Activated naive CD4-positive, alpha-beta T cell treated with anti-CD3 and anti-CD28 coated beads for 36 hours (primary cell): ENCODE data around the gene NCOA7. TPM values are rescaled to one million over a fixed set of nuclear protein-coding genes. Genes with fewer than 3 reads are reported as not detected.

Experiments used
- CTCF ChIA-PET: fragments of 350-600 bp; sonication (Branson Sonifier 250); formaldehyde crosslinking; loops from one replicate; lab custom pipeline; 2021; ENCODE audit warnings: antibody characterized with exemption; lab: Charles Lee
- DNase-seq: peaks from one replicate; pipeline ENCODE4 v3.0.0-alpha.2; 2020
- H3K27ac Mint-ChIP-seq: one replicate; pipeline ENCODE4 v1.8.0; 2021; ENCODE audit warnings: mild to moderate bottlenecking, mixed read lengths
- H3K27me3 Mint-ChIP-seq: one replicate; pipeline ENCODE4 v1.8.0; 2021; ENCODE audit warnings: low read depth, mixed read lengths
- H3K36me3 Mint-ChIP-seq: one replicate; pipeline ENCODE4 v1.8.0; 2021; ENCODE audit warnings: low read depth, mixed read lengths
- H3K4me1 Mint-ChIP-seq: one replicate; pipeline ENCODE4 v1.8.0; 2021; ENCODE audit warnings: low read depth, mixed read lengths
- H3K4me3 Mint-ChIP-seq: one replicate; pipeline ENCODE4 v1.8.0; 2021; ENCODE audit warnings: mild to moderate bottlenecking, moderate library complexity, mixed read lengths
- H3K9me3 Mint-ChIP-seq: one replicate; pipeline ENCODE4 v1.8.0; 2021; ENCODE audit warnings: mixed read lengths
- intact Hi-C: fragments of 100-400 bp; cut with micrococcal nuclease; formaldehyde crosslinking; loops from one replicate; pipeline ENCODE4 v1.15.1; 2023
- total RNA-seq, 2 experiments: library from RNA; stranded (reverse); gene quantifications; one replicate each; pipeline ENCODE4 v1.2.3, GENCODE V29; 2021

Gene NCOA7
- total RNA-seq, 2 experiments from 2014 or later: 39.2 to 43.1 TPM

DNA sequence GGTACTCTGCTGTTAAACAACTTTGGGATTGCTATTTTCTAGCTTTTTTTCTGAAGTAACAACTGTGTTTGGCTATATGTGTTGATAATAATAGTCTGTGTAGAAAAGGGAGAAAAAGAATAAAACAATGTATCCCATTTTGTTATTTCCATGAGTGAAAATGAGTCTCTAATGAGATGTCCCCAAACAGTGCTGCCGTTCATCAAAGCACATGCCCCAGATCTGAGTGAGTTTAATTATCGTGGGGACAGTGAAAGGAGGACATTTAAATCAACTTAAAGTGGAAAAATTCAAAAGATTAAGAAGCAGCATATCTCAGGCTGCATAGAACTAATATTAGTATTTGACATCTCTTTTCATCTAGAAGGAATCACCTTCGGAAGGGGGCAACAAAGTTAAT lies 59.6 kb downstream of the NCOA7 start:
- intact Hi-C loops: no loop called here
- peaks cover 6% of the 10 kb centered on the region for H3K9me3 Mint-ChIP-seq

DNA sequence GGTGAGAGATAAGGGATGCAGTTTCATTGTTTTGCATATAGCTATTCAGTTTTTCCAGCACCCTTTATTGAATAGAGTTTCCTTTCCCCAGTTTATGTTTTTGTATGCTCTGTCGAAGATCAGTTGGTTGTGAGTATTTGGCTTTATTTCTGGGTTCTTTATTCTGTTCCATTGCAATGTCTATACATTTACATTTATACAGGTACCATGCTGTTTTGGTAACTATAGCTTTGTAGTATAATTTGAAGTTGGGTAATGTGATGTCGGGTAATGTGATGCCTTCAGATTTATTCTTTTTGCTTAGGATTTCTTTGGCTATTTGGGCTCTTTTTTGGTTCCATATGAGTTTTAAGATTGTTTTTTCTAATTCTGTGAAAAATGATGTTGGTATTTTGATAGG lies 61.8 kb downstream of the NCOA7 start:
- CTCF ChIA-PET: interaction anchor here (1.4 kb wide), 1 partner anchor 63 kb away, joined by 3 read pairs; no protein-coding TSS in a partner anchor
- Mint-ChIP-seq H3K27me3 (no peaks in the 10 kb centered on the region), H3K36me3 (peaks cover 10% of the 10 kb centered on the region), H3K4me3 (no peak overlapping the region), H3K27ac (no peak overlapping the region), H3K9me3 (peaks cover 6% of the 10 kb centered on the region), H3K4me1 (peaks cover 4% of the 10 kb centered on the region)
- no peak for DNase-seq
- intact Hi-C loops: no loop called here

More for the DNA sequence above, 59.6 kb downstream of the NCOA7 start:
- H3K4me3 Mint-ChIP-seq: no peak overlapping the region
- peaks cover 4% of the 10 kb centered on the region for H3K4me1 Mint-ChIP-seq
- H3K27ac Mint-ChIP-seq: no peak overlapping the region
- no peak for DNase-seq
- H3K36me3 Mint-ChIP-seq: peaks cover 7% of the 10 kb centered on the region
- no peaks in the 10 kb centered on the region for H3K27me3 Mint-ChIP-seq
- CTCF ChIA-PET: no interaction called here

DNA sequence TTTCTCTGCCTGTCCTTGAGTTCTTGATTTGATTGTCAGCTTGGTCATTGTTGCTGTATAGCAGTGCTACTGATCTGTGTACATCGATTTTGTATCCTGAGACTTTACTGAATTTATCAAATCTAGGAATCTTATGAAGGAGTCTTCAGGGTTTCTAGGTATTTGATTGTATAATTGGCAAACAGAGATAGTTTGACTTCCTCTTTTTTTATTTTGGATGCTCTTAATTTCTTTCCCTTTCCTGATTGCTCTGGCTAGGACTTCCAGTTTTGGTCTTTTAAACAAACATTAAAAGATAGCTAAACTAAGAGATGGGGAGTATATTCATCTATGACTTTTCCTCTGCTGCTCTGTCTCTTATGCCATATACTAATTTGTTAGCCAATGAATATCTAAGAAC lies 62.4 kb downstream of the NCOA7 start:
- H3K27me3 Mint-ChIP-seq: no peaks in the 10 kb centered on the region
- no peak for DNase-seq
- peaks cover 7% of the 10 kb centered on the region for H3K36me3 Mint-ChIP-seq
- peaks cover 4% of the 10 kb centered on the region for H3K4me1 Mint-ChIP-seq
- intact Hi-C loops: no loop called here
- H3K27ac Mint-ChIP-seq: no peak overlapping the region
- H3K9me3 Mint-ChIP-seq: peaks cover 3% of the 10 kb centered on the region
- CTCF ChIA-PET: interaction anchor here (1.4 kb wide), 1 partner anchor 64 kb away, joined by 3 read pairs; no protein-coding TSS in a partner anchor
- no peak overlapping the region for H3K4me3 Mint-ChIP-seq

DNA sequence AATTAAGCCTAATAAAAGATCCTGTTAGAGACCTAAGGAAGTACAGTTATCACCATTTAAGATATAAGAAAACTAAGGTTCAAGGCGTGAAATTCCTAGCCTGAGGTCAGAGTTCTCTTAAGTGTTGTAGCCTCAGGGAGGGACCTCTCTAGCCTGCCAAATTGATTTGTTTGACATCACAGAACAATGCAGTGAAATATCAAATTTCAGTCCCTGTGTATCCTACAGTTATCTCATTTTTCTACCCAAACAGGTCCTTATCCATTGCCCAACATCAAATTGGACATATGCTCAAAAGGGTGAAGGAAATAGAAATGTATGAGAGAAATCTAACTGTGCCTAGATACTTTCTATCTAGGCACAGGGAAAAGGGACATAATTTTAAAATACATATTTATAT lies 63.0 kb downstream of the NCOA7 start:
- CTCF ChIA-PET: interaction anchor here (1.4 kb wide), 1 partner anchor 64 kb away, joined by 3 read pairs; no protein-coding TSS in a partner anchor
- no peaks in the 10 kb centered on the region for H3K27me3 Mint-ChIP-seq
- H3K9me3 Mint-ChIP-seq: peaks cover 3% of the 10 kb centered on the region
- peaks cover 8% of the 10 kb centered on the region for H3K36me3 Mint-ChIP-seq
- H3K4me3 Mint-ChIP-seq: no peak overlapping the region
- intact Hi-C loops: no loop called here
- no peak for DNase-seq
- no peak overlapping the region for H3K27ac Mint-ChIP-seq
- peaks cover 4% of the 10 kb centered on the region for H3K4me1 Mint-ChIP-seq

DNA sequence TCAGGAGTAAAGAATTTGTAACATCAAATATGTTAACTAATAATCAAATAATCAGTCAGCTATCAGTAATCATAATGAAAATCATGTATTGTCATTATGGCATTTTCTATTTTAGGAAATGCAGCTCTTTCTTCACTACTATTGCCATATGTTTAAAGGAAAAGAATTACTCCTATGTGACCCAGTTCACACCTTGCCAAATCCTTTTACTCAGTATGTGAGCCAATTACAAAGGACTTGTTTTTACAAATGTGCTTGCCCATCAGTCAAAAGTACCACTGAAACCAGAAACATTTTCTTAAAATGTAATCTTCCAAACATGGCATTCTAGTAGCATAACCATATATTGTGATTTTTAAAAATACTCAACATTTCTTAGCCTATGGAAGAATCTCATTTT lies 63.6 kb downstream of the NCOA7 start:
- H3K4me3 Mint-ChIP-seq: no peak overlapping the region
- no peaks in the 10 kb centered on the region for H3K27me3 Mint-ChIP-seq
- H3K36me3 Mint-ChIP-seq: peaks cover 11% of the 10 kb centered on the region
- peaks cover 4% of the 10 kb centered on the region for H3K4me1 Mint-ChIP-seq
- no peak overlapping the region for H3K27ac Mint-ChIP-seq
- H3K9me3 Mint-ChIP-seq: peaks cover 3% of the 10 kb centered on the region
- DNase-seq: no peak
- CTCF ChIA-PET: no interaction called here
- intact Hi-C loops: no loop called here

DNA sequence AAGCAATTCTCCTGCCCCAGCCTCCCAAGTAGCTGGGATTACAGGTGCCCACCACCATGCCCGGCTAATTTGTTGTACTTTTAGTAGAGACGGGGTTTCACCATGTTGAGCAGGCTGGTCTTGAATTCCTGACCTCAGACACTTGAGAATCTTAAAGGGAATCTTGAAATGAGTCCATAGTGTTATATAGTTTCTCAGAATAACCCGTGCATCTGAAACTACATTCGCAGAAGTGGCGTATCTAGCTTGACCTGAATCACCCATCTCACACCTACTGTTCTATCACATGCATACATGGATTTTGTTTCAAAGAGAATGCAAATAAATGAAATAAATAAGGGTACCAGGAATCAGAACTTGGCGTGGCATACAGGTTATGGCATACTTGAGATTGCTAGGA lies 65.0 kb downstream of the NCOA7 start:
- Mint-ChIP-seq H3K36me3 (peaks cover 11% of the 10 kb centered on the region), H3K4me3 (no peak overlapping the region), H3K27ac (no peak overlapping the region), H3K9me3 (peaks cover 3% of the 10 kb centered on the region), H3K4me1 (peaks cover 4% of the 10 kb centered on the region), H3K27me3 (no peaks in the 10 kb centered on the region)
- intact Hi-C loops: no loop called here
- CTCF ChIA-PET: no interaction called here
- no peak for DNase-seq

DNA sequence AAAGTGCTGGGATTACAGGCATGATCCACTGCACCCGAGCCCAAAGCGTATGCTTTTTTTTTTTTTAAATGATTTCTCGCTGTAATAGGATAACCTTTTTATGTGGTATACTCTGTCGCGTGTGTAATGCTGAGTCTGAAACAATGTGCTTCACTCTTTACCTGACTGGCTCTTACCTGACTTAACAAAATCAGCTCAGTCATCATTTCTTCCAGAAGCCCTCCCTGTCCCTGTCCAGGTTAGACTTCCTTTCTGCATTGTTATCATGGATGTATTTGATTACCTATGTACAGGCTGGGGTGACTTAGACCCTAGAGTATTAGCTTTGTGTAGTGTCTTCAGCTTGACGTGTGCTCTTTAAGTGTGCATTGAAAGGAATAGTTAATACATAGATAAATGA lies 67.1 kb downstream of the NCOA7 start:
- CTCF ChIA-PET: interaction anchor here (0.6 to 2.0 kb wide), 7 partner anchors 25 to 137 kb away, joined by 3 to 10 read pairs (median 5); partner anchors contain the start of gene HINT3
- intact Hi-C loops: loop anchor here (1.0 to 2.0 kb wide), 5 partner anchors 67 to 1263 kb away; partner anchors contain the start of genes HINT3 and NCOA7
- H3K36me3 Mint-ChIP-seq: peaks cover 9% of the 10 kb centered on the region
- H3K27me3 Mint-ChIP-seq: no peaks in the 10 kb centered on the region
- no peak overlapping the region for H3K4me3 Mint-ChIP-seq
- no peak for DNase-seq
- no peaks in the 10 kb centered on the region for H3K9me3 Mint-ChIP-seq
- no peak overlapping the region for H3K27ac Mint-ChIP-seq
- H3K4me1 Mint-ChIP-seq: no peaks in the 10 kb centered on the region

DNA sequence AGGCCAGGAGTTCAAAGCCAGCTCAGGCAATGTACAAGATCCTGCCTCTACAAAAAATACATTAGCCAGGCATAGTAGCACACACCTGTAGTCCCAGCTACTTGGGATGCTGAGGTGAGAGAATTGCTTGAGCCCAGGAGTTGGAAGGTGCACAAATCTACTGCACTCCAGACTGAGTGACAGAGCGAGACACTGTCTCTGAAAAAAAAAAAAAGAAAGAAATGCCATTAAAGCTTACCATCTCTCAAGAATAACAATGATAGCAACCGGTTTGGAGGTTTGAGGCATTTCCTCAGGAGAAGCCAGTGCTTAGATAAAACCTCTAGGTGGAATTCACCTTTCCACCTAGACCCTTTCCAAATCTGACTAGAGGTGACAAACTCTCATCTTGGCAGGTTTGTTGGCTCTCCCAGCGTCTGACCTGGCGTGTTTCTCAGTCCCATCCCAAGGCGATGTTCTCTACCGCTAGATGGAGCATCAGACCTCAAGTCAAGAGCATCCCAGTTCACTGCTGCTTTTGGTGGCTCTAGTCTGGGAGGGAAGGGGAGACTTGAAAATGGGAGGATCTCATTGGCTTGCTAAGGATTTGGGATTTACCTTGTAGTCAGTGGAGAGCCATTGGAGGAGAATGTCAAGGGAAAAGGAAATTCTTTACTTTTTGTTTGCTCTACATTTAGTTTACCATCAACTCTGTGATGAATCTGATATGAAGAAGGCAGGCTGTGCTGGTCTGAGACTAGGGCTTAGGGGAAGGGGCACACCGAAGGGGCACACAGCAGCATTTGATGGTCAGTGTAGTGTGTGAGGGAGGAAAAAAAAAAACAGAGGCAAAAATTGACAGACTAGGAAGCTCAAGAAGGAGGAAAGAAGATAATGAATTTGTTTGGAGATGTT lies 67.9 kb downstream of the NCOA7 start:
- Mint-ChIP-seq H3K36me3 (peaks cover 9% of the 10 kb centered on the region), H3K4me1 (no peaks in the 10 kb centered on the region), H3K9me3 (no peaks in the 10 kb centered on the region), H3K27ac (no peak overlapping the region), H3K27me3 (no peaks in the 10 kb centered on the region), H3K4me3 (no peak overlapping the region)
- CTCF ChIA-PET: interaction anchor here (0.6 to 2.0 kb wide), 7 partner anchors 38 to 135 kb away, joined by 3 to 10 read pairs (median 4); partner anchors contain the start of gene HINT3
- intact Hi-C loops: loop anchor here (1.0 to 2.0 kb wide), 5 partner anchors 68 to 1263 kb away; partner anchors contain the start of genes HINT3 and NCOA7
- peak; percentile 57 for DNase-seq

DNA sequence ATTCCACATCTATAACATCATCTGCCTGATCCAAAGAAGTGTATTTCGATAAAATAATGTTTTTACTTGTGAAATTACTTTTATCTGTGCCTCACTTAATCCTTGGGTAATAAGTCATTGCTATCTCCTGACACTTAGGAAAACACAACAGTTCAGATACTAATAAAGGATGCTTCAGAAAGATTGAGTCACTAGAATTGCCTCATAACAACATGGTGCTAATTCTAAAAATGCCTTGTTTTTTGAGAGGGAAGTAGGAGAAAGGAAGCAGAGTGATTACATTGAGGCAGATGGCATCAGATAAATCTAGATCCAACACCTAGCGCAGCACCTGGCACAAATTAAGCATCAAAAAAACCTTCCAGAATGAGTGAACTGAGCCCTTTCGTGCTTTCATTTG lies 69.0 kb downstream of the NCOA7 start:
- intact Hi-C loops: loop anchor here (2.0 kb wide), 1 partner anchor 69 kb away; the partner anchor contains the start of gene NCOA7
- Mint-ChIP-seq H3K4me3 (no peak overlapping the region), H3K27me3 (no peaks in the 10 kb centered on the region), H3K4me1 (no peaks in the 10 kb centered on the region), H3K36me3 (peaks cover 9% of the 10 kb centered on the region), H3K9me3 (no peaks in the 10 kb centered on the region), H3K27ac (no peak overlapping the region)
- no peak for DNase-seq
- CTCF ChIA-PET: interaction anchor here (0.6 kb wide), 1 partner anchor 134 kb away, joined by 3 read pairs; no protein-coding TSS in a partner anchor

DNA sequence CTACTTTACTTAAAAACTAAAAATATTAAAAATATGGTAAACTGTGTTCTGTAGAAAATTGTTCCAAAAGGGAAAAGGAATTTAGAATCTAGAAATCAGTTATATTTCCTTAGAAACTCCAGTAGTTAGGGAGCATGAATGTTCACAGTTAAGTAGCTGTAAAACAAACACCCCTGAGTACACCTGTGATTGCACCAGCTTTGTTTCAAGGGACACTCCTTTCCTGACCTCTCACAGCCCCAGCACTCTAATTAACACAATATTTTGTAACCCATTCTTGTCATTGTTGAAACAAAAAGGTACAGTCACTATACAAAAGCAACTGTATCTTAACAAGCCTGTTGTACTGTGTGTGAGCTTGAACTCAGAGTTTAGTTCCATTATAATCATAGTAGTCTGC lies 72.3 kb downstream of the NCOA7 start:
- Mint-ChIP-seq H3K9me3 (no peaks in the 10 kb centered on the region), H3K27ac (no peak overlapping the region), H3K4me1 (no peaks in the 10 kb centered on the region), H3K36me3 (peaks cover 4% of the 10 kb centered on the region), H3K4me3 (no peak overlapping the region), H3K27me3 (no peaks in the 10 kb centered on the region)
- intact Hi-C loops: no loop called here
- CTCF ChIA-PET: interaction anchor here (0.7 kb wide), 1 partner anchor 460 kb away, joined by 3 read pairs; no protein-coding TSS in a partner anchor
- DNase-seq: no peak

DNA sequence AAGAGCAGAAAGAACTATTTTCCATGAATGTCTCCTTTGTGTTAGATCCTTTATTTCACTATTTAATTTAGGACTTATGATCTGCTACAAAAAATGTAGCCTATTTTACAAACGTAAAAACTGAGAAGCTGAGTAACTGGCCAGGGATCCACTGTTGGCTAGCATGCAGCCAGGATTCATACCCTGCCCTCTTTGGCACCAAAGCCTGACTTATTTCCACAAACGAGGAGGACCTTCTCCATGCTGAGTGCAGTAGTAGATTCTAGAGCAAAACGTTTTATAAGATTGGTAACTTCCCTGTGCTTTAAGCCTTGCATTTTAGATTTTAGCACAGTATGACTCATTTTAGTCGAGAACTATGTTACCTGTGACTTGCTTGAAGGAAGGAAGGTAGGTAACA lies 74.3 kb downstream of the NCOA7 start:
- Mint-ChIP-seq H3K27me3 (no peaks in the 10 kb centered on the region), H3K36me3 (no peaks in the 10 kb centered on the region), H3K27ac (no peak overlapping the region), H3K4me1 (no peaks in the 10 kb centered on the region), H3K4me3 (no peak overlapping the region), H3K9me3 (no peaks in the 10 kb centered on the region)
- CTCF ChIA-PET: interaction anchor here (1.2 kb wide), 1 partner anchor 92 kb away, joined by 6 read pairs; the partner anchor contains the start of gene HINT3
- DNase-seq: no peak
- intact Hi-C loops: no loop called here

DNA sequence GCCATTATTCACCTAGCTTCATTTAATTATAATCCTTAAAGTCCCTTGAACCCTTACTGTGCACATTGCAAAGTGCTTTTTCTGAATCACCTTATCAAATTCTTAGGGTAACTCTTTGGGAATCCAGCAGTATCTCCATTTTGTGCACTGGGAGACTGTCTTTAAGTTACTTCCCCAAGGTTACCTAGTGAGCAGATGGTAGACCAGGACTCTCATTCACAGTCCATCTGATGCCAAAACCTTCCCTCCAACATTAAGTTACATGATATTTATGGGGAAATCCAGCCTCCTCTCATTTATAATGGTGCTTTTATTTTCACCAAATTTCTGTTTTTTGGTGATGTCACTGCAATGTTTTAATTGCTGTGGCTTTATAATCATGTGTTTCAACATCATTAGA lies 75.7 kb downstream of the NCOA7 start:
- intact Hi-C loops: no loop called here
- no peak for DNase-seq
- Mint-ChIP-seq H3K36me3 (no peaks in the 10 kb centered on the region), H3K4me3 (no peak overlapping the region), H3K27ac (no peak overlapping the region), H3K9me3 (no peaks in the 10 kb centered on the region), H3K4me1 (no peaks in the 10 kb centered on the region), H3K27me3 (no peaks in the 10 kb centered on the region)
- CTCF ChIA-PET: no interaction called here
